Right atrium auricular region (tissue), 2 donors: ENCODE results near the gene ACSBG1. TPM values are rescaled to one million over a fixed set of nuclear protein-coding genes. Genes with fewer than 3 reads are reported as not detected.
"Not testable (repeated sequence)": the region's sequence is repeated elsewhere in the genome, so short reads cannot be mapped to it uniquely, and the experiment has no call there.

Experiments used
- DNase-seq: peaks from one replicate; pipeline ENCODE4 v3.0.0-alpha.2; 2019; ENCODE audit warnings: low spot score
- H3K27ac ChIP-seq, 2 donors: fragments of 200-600 bp; sonication (generic); 1 replicate in 1 of 2; 2 replicates in 1 of 2; pipeline ENCODE4 v1.5.1; 2016 to 2019
- H3K27me3 ChIP-seq, 2 donors: fragments of 200-600 bp; sonication (generic); one replicate each; pipeline versions ENCODE4 v1.5.1 to v1.6.0; 2017 to 2019
- H3K36me3 ChIP-seq: fragments of 200-600 bp; sonication (generic); one replicate; pipeline ENCODE4 v1.5.1; 2016
- H3K4me1 ChIP-seq, 2 donors: fragments of 200-600 bp; sonication (generic); one replicate each; pipeline versions ENCODE4 v1.5.1 to v1.6.0; 2017 to 2019
- H3K4me3 ChIP-seq, 2 donors: fragments of 200-600 bp; sonication (generic); 1 replicate in 1 of 2; 2 replicates in 1 of 2; pipeline ENCODE4 v1.5.1; 2017 to 2019; ENCODE audit warnings: mild to moderate bottlenecking in 1 of 2, moderate library complexity in 1 of 2
- H3K9me3 ChIP-seq, 2 donors: fragments of 200-600 bp; sonication (generic); one replicate each; pipeline ENCODE4 v1.5.1; 2019
- CTCF ChIP-seq, 2 donors: fragments of 200-600 bp; sonication (generic); IDR thresholded peaks; one replicate each; pipeline ENCODE4 v1.5.1; 2019; ENCODE audit warnings: antibody characterized with exemption in 2 of 2
- total RNA-seq, 2 donors: library from RNA; depleted of rRNA; stranded (reverse); fragments of >200 nt; gene quantifications; one replicate each; pipeline ENCODE4 v1.1.0, GENCODE V29; 2016

Gene ACSBG1
- total RNA-seq, 2 donors from 2014 or later = not detected

- no peaks in the 10 kb centered on the region for H3K27me3 ChIP-seq
- no peak for TF ChIP-seq CTCF (IDR thresholded peaks at IDR 0.05)
- H3K9me3 ChIP-seq = no peaks in the 10 kb centered on the region
- no peak overlapping the region for H3K27ac ChIP-seq
- peaks cover 0 to 23% of the 10 kb centered on the region in 2 donors for H3K4me1 ChIP-seq
- peaks cover 73% of the 10 kb centered on the region for H3K36me3 ChIP-seq
- no peak for DNase-seq
- no peak overlapping the region for H3K4me3 ChIP-seq
Measured at GRCh38 chr15:78159395-78159794, 75.0 kb downstream of the ACSBG1 start.

- Histone ChIP-seq H3K4me1 (peaks cover 0 to 27% of the 10 kb centered on the region in 2 donors), H3K4me3 (no peak overlapping the region), H3K36me3 (peaks cover 54% of the 10 kb centered on the region), H3K27ac (no peak overlapping the region), H3K9me3 (no peaks in the 10 kb centered on the region), H3K27me3 (no peaks in the 10 kb centered on the region)
- TF ChIP-seq CTCF (IDR thresholded peaks at IDR 0.05) = no peak
- DNase-seq = no peak
Measured at GRCh38 chr15:78157203-78157602, 77.2 kb downstream of the ACSBG1 start.

GRCh38 chr15:78156653-78157052, 77.7 kb downstream of the ACSBG1 start:
- TF ChIP-seq CTCF (IDR thresholded peaks at IDR 0.05) = no peak
- peaks cover 49% of the 10 kb centered on the region for H3K36me3 ChIP-seq
- H3K4me1 ChIP-seq = peaks cover 0 to 27% of the 10 kb centered on the region in 2 donors
- H3K9me3 ChIP-seq = no peaks in the 10 kb centered on the region
- no peak for DNase-seq
- no peak overlapping the region for H3K27ac ChIP-seq
- H3K4me3 ChIP-seq = no peak overlapping the region
- H3K27me3 ChIP-seq = no peaks in the 10 kb centered on the region

GRCh38 chr15:78155355-78155939, 78.9 kb downstream of the ACSBG1 start:
- H3K4me3 ChIP-seq = no peak overlapping the region
- TF ChIP-seq CTCF (IDR thresholded peaks at IDR 0.05) = no peak
- H3K36me3 ChIP-seq = peaks cover 37% of the 10 kb centered on the region
- H3K4me1 ChIP-seq = peaks cover 0 to 37% of the 10 kb centered on the region in 2 donors
- H3K27ac ChIP-seq = peak overlapping the region; percentile 49 to 75
- DNase-seq = no peak
- no peaks in the 10 kb centered on the region for H3K27me3 ChIP-seq
- no peaks in the 10 kb centered on the region for H3K9me3 ChIP-seq

GRCh38 chr15:78154955-78155354, 79.4 kb downstream of the ACSBG1 start:
- Histone ChIP-seq H3K4me3 (no peak overlapping the region), H3K27me3 (no peaks in the 10 kb centered on the region), H3K9me3 (no peaks in the 10 kb centered on the region), H3K4me1 (peaks cover 0 to 41% of the 10 kb centered on the region in 2 donors), H3K36me3 (peaks cover 32% of the 10 kb centered on the region), H3K27ac (peak overlapping the region; percentile 49 to 75)
- no peak for TF ChIP-seq CTCF (IDR thresholded peaks at IDR 0.05)
- no peak for DNase-seq

- not testable (repeated sequence) for H3K27me3 ChIP-seq, H3K9me3 ChIP-seq, DNase-seq, H3K36me3 ChIP-seq
- Histone ChIP-seq H3K4me1 (peaks cover 0 to 59% of the 10 kb centered on the region in 2 donors), H3K27ac (peak overlapping the region; percentile 94 to 97), H3K4me3 (peak overlapping the region in 1 of 2 donors; percentile 94)
Measured at GRCh38 chr15:78151075-78151474, 83.3 kb downstream of the ACSBG1 start.
